GM12878 (cell line): Measurements from ENCODE around the gene SURF2. TPM values are rescaled to one million over a fixed set of nuclear protein-coding genes. Genes with fewer than 3 reads are reported as not detected.

ENCODE experiments used
- ATAC-seq: fragments of 200-7000 bp; cut with Tn5 transposase; 3 replicates; pipeline ENCODE4 v1.9.1; 2020; ENCODE audit warnings: mild to moderate bottlenecking, moderate library complexity
- BruUV-seq: library from RNA; stranded (reverse); fragments of 400-500 nt; replicated peaks from 2 replicates; lab custom pipeline; 2021; lab: Mats Ljungman, UMichigan
- CTCF ChIA-PET: fragments of 300-600 bp; sonication (Branson Sonifier 250); formaldehyde crosslinking; extraction: SDS; loops from one replicate; lab custom pipeline; 2021; ENCODE audit warnings: inconsistent platforms; lab: Yijun Ruan, JAX
- POLR2A ChIA-PET: fragments of 350-600 bp; formaldehyde crosslinking; extraction: SDS; loops from one replicate; lab custom pipeline; 2021; ENCODE audit warnings: inconsistent platforms; lab: Charles Lee
- RAD21 ChIA-PET: fragments of 300-600 bp; sonication (Branson Sonifier 250); formaldehyde crosslinking; loops from one replicate; lab custom pipeline; 2023; ENCODE audit warnings: antibody characterized with exemption; ENCODE audit not compliant: unreplicated experiment; lab: Charles Lee
- SMC1A ChIA-PET: fragments of 300-600 bp; sonication (Branson Sonifier 250); formaldehyde crosslinking; loops from one replicate; lab custom pipeline; 2023; ENCODE audit not compliant: unreplicated experiment, uncharacterized antibody; lab: Charles Lee
- DNase-seq: peaks from one replicate; pipeline ENCODE4 v3.0.0-alpha.2; 2011; ENCODE audit warnings: low read depth, low spot score
- FAIRE-seq: peaks from 3 replicates; lab custom pipeline; 2011; peaks lifted over from hg19 to GRCh38; lab: Jason Lieb, UNC
- H2AFZ ChIP-seq: 2 replicates; pipeline ENCODE4 v1.6.0; 2011; ENCODE audit warnings: low read depth, low read length, control low read depth; ENCODE audit not compliant: control insufficient read depth
- H3K27ac ChIP-seq: 2 replicates; pipeline ENCODE4 v1.5.1; 2011; ENCODE audit warnings: control low read depth; ENCODE audit not compliant: control insufficient read depth, insufficient read depth
- H3K27me3 ChIP-seq, 2 experiments: replicated peaks in 1 of 2; 2 replicates each; pipeline versions ENCODE4 v1.6.0 to v1.6.1; 2011; ENCODE audit warnings: low read length in 1 of 2; ENCODE audit not compliant: control insufficient read depth in 2 of 2, insufficient read depth in 2 of 2
- H3K36me3 ChIP-seq, 2 experiments: 2 replicates each; pipeline ENCODE4 v1.5.1; 2011; ENCODE audit warnings: low read length in 1 of 2; ENCODE audit not compliant: control insufficient read depth in 2 of 2, insufficient read depth in 2 of 2
- H3K4me1 ChIP-seq: 2 replicates; pipeline ENCODE4 v1.6.1; 2011; ENCODE audit warnings: mild to moderate bottlenecking, low read length, moderate library complexity, mixed read lengths; ENCODE audit not compliant: control insufficient read depth, insufficient read depth
- H3K4me2 ChIP-seq: 2 replicates; pipeline ENCODE4 v1.6.0; 2011; ENCODE audit warnings: control low read depth; ENCODE audit not compliant: control insufficient read depth, insufficient read depth
- H3K4me3 ChIP-seq: fragments of 200-600 bp; sonication (generic); 2 replicates; pipeline ENCODE4 v1.5.1; 2016
- H3K79me2 ChIP-seq: 2 replicates; pipeline ENCODE4 v1.6.0; 2011; ENCODE audit warnings: low read length; ENCODE audit not compliant: control insufficient read depth, insufficient read depth
- H3K9ac ChIP-seq: 2 replicates; pipeline ENCODE4 v1.8.0; 2011; ENCODE audit warnings: low read length, control low read depth, mixed read lengths; ENCODE audit not compliant: control insufficient read depth, insufficient read depth
- H3K9me3 ChIP-seq: replicated peaks from 3 replicates; pipeline ENCODE4 v1.5.1; 2011; ENCODE audit warnings: mild to moderate bottlenecking, low read length; ENCODE audit not compliant: control insufficient read depth, insufficient read depth
- H4K20me1 ChIP-seq: 2 replicates; pipeline ENCODE4 v1.6.0; 2011; ENCODE audit not compliant: control insufficient read depth, insufficient read depth
- CHD1 ChIP-seq: IDR thresholded peaks from 2 replicates; pipeline ENCODE4 v1.6.1; 2012; ENCODE audit warnings: low read depth, low read length, improper control_type of control experiment
- DPF2 ChIP-seq: fragments of 450-650 bp; IDR thresholded peaks from 2 replicates; pipeline ENCODE4 v1.6.1; 2017; ENCODE audit warnings: mild to moderate bottlenecking
- EGR1 ChIP-seq, 2 experiments: IDR thresholded peaks; 1 replicate in 1 of 2; 2 replicates in 1 of 2; pipeline ENCODE4 v1.6.1; 2011 to 2012; ENCODE audit warnings: low read depth in 2 of 2, low read length in 2 of 2, borderline replicate concordance in 1 of 2, mild to moderate bottlenecking in 1 of 2, moderate library complexity in 1 of 2
- HDAC6 ChIP-seq: fragments of 200-600 bp; sonication (generic); IDR thresholded peaks from one replicate; pipeline ENCODE4 v1.8.0; 2017; ENCODE audit warnings: antibody characterized with exemption; ENCODE audit not compliant: unreplicated experiment
- IRF4 ChIP-seq: IDR thresholded peaks from 2 replicates; pipeline ENCODE4 v1.6.1; 2011; ENCODE audit warnings: low read depth, low read length
- IRF5 ChIP-seq: fragments of 450-650 bp; IDR thresholded peaks from 2 replicates; pipeline ENCODE4 v1.6.1; 2017; ENCODE audit warnings: borderline replicate concordance
- JUND ChIP-seq: IDR thresholded peaks from 2 replicates; pipeline ENCODE4 v1.6.1; 2012; ENCODE audit warnings: low read depth, mild to moderate bottlenecking, low read length, improper control_type of control experiment, moderate library complexity
- NRF1 ChIP-seq: conservative IDR thresholded peaks from 2 replicates; pipeline ENCODE4 v1.6.1; 2011; ENCODE audit warnings: mild to moderate bottlenecking, low read depth, low read length, improper control_type of control experiment
- SUZ12 ChIP-seq: fragments of 200-600 bp; sonication (generic); IDR thresholded peaks from one replicate; pipeline ENCODE4 v1.6.1; 2018; ENCODE audit warnings: antibody characterized with exemption, mild to moderate bottlenecking; ENCODE audit not compliant: unreplicated experiment
- ZNF274 ChIP-seq: IDR thresholded peaks from one replicate; pipeline ENCODE4 v1.8.0; 2011; ENCODE audit not compliant: insufficient read length, insufficient read depth
- whole genome bisulfite sequencing: methylation state at CpG from one replicate; pipeline ENCODE4 v1.1.6; 2016; ENCODE audit warnings: low lambda C conversion rate; ENCODE audit not compliant: insufficient replicate concordance, insufficient coverage; ENCODE audit errors: missing lambda C conversion rate; 5-methylcytosine and 5-hydroxymethylcytosine counted together
- in situ Hi-C: fragments of 300-500 bp; cut with MboI; formaldehyde crosslinking; loops from 9 replicates; pipeline ENCODE4 v1.14.3; 2018; ENCODE audit warnings: mixed read lengths
- intact Hi-C: fragments of 100-400 bp; cut with micrococcal nuclease; formaldehyde crosslinking; loops from one replicate; pipeline ENCODE4 v1.14.2; 2022; ENCODE audit not compliant: unreplicated experiment
- polyA plus RNA-seq, 11 experiments: library from polyadenylated mRNA; depleted of rRNA in 4 of 11; unstranded in 6 of 11; stranded (reverse) in 5 of 11; fragments of >200 nt; fragmentation: Nextera tagmentation in 4 of 11; fragmentation: Illumina TruSeq in 1 of 11; extraction: Ambion mirVana in 4 of 11; extraction: Trizol in 1 of 11; gene quantifications; 1 replicate in 1 of 11; 2 replicates in 10 of 11; pipeline versions ENCODE4 v1.2.1 to v1.2.3, GENCODE V29; 2011 to 2016; ENCODE audit warnings: inconsistent platforms in 2 of 11, missing spikeins in 2 of 11, low read depth in 1 of 11
- total RNA-seq, 4 experiments: library from RNA; depleted of rRNA in 3 of 4; stranded (reverse); fragments of >200 nt in 3 of 4; fragmentation: Illumina TruSeq in 1 of 4; extraction: Trizol in 1 of 4; gene quantifications; 2 replicates each; pipeline versions ENCODE4 v1.2.1 to v1.2.3, GENCODE V29; 2013 to 2021
- TF ChIP-seq, protein P1 (sequence below): fragments of 450-650 bp; IDR thresholded peaks from 2 replicates; pipeline ENCODE4 v1.6.1; 2017; ENCODE audit warnings: mild to moderate bottlenecking, moderate library complexity
- TF ChIP-seq, protein P2 (sequence below): fragments of 450-650 bp; IDR thresholded peaks from 2 replicates; pipeline ENCODE4 v1.6.1; 2018; ENCODE audit warnings: mild to moderate bottlenecking, low read depth, moderate library complexity; ENCODE audit not compliant: partially characterized antibody

Gene SURF2
- total and polyA plus RNA-seq, 10 of the 15 experiments (the other 5 are each of a cell fraction or from before 2014, with no cell fraction given) = 4.0 to 41.7 (median 20.8) TPM

DNA sequence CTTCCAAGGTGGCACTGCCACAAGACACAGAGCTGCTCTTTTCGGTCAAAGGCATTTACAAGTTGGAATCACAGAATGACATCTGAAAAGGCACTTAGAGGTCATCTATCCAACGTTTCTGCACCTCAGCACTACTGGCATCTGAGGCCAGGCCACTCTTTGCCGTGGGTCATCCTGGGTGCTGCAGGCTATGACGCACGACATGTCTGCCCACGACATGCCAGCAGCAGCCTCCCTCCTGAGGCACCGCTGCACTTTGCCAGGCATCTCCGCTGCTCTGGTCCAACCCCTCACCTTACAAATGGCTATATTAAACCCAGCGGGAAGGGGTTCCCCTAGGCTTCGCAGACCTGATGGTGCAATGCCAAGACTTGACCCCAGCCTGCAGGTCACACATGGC lies 11.4 kb downstream of the SURF2 start (continued):
- TF ChIP-seq, protein P1, sequence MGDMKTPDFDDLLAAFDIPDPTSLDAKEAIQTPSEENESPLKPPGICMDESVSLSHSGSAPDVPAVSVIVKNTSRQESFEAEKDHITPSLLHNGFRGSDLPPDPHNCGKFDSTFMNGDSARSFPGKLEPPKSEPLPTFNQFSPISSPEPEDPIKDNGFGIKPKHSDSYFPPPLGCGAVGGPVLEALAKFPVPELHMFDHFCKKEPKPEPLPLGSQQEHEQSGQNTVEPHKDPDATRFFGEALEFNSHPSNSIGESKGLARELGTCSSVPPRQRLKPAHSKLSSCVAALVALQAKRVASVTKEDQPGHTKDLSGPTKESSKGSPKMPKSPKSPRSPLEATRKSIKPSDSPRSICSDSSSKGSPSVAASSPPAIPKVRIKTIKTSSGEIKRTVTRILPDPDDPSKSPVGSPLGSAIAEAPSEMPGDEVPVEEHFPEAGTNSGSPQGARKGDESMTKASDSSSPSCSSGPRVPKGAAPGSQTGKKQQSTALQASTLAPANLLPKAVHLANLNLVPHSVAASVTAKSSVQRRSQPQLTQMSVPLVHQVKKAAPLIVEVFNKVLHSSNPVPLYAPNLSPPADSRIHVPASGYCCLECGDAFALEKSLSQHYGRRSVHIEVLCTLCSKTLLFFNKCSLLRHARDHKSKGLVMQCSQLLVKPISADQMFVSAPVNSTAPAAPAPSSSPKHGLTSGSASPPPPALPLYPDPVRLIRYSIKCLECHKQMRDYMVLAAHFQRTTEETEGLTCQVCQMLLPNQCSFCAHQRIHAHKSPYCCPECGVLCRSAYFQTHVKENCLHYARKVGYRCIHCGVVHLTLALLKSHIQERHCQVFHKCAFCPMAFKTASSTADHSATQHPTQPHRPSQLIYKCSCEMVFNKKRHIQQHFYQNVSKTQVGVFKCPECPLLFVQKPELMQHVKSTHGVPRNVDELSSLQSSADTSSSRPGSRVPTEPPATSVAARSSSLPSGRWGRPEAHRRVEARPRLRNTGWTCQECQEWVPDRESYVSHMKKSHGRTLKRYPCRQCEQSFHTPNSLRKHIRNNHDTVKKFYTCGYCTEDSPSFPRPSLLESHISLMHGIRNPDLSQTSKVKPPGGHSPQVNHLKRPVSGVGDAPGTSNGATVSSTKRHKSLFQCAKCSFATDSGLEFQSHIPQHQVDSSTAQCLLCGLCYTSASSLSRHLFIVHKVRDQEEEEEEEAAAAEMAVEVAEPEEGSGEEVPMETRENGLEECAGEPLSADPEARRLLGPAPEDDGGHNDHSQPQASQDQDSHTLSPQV = no peak

- Histone ChIP-seq H2AFZ (no peak overlapping the region), H4K20me1 (peaks cover 37% of the 10 kb centered on the region), H3K27ac (no peak overlapping the region), H3K9me3 (no peaks in the 10 kb centered on the region), H3K4me1 (peaks cover 22% of the 10 kb centered on the region), H3K79me2 (peaks cover 63% of the 10 kb centered on the region), H3K9ac (no peak overlapping the region), H3K27me3 (no peaks in the 10 kb centered on the region), H3K4me3 (no peak overlapping the region), H3K36me3 (peaks cover 33 to 42% of the 10 kb centered on the region in 2 experiments), H3K4me2 (no peak overlapping the region)
- ATAC-seq (no peak), FAIRE-seq (no peak), DNase-seq (no peak)
- ChIA-PET RAD21 (no interaction called here), SMC1A (no interaction called here), POLR2A (no interaction called here), CTCF (no interaction called here)
- intact Hi-C loops (no loop called here), in situ Hi-C loops (no loop called here)
- WGBS = 92% methylated on average over 18 of the region's 18 CpGs
- BruUV-seq = no TSS peak
- no peak for TF ChIP-seq SUZ12
- no peak for TF ChIP-seq EGR1 (IDR thresholded peaks at IDR 0.05; ENCODE audit: borderline replicate concordance in 1 of 2, low read depth in 2 of 2, low read length in 2 of 2)
- no peak for TF ChIP-seq JUND
- TF ChIP-seq CHD1 = no peak
- no peak for TF ChIP-seq IRF5
- TF ChIP-seq, protein P2, sequence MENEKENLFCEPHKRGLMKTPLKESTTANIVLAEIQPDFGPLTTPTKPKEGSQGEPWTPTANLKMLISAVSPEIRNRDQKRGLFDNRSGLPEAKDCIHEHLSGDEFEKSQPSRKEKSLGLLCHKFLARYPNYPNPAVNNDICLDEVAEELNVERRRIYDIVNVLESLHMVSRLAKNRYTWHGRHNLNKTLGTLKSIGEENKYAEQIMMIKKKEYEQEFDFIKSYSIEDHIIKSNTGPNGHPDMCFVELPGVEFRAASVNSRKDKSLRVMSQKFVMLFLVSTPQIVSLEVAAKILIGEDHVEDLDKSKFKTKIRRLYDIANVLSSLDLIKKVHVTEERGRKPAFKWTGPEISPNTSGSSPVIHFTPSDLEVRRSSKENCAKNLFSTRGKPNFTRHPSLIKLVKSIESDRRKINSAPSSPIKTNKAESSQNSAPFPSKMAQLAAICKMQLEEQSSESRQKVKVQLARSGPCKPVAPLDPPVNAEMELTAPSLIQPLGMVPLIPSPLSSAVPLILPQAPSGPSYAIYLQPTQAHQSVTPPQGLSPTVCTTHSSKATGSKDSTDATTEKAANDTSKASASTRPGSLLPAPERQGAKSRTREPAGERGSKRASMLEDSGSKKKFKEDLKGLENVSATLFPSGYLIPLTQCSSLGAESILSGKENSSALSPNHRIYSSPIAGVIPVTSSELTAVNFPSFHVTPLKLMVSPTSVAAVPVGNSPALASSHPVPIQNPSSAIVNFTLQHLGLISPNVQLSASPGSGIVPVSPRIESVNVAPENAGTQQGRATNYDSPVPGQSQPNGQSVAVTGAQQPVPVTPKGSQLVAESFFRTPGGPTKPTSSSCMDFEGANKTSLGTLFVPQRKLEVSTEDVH = no peak
- TF ChIP-seq NRF1 = no peak
- no peak for TF ChIP-seq IRF4
- no peak for TF ChIP-seq HDAC6
- TF ChIP-seq DPF2 = no peak
- TF ChIP-seq ZNF274 = no peak
These were observed 12.0 kb downstream of the SURF2 start for GRCh38 chr9:133368249-133368881.
